ENCODE data around the gene SMIM23.
"Not testable (repeated sequence)": the region's sequence is repeated elsewhere in the genome, so short reads cannot be mapped to it uniquely, and the experiment has no call there.

Gene SMIM23

GRCh38 chr5:171757853-171758535 is 27.6 kb upstream of the SMIM23 start:
- no peak for DNase-seq (ENCODE audit: low spot score)
- Mint-ChIP-seq H3K9me3 (peaks cover 5% of the 10 kb centered on the region), H3K27me3 (ENCODE audit: low read depth) (no peaks in the 10 kb centered on the region), H3K4me1 (ENCODE audit: low read depth) (no peaks in the 10 kb centered on the region), H3K36me3 (ENCODE audit: low read depth) (no peaks in the 10 kb centered on the region), H3K27ac (no peak overlapping the region), H3K4me3 (no peak overlapping the region)

- H3K4me1 Mint-ChIP-seq (ENCODE audit: low read depth) = no peaks in the 10 kb centered on the region
These were observed 25.8 kb upstream of the SMIM23 start for GRCh38 chr5:171759777-171760176.

GRCh38 chr5:171762021-171762608 is 23.5 kb upstream of the SMIM23 start:
- Mint-ChIP-seq H3K4me1 (ENCODE audit: low read depth) (no peaks in the 10 kb centered on the region), H3K27me3 (ENCODE audit: low read depth) (peaks cover 5% of the 10 kb centered on the region), H3K36me3 (ENCODE audit: low read depth) (no peaks in the 10 kb centered on the region), H3K4me3 (no peak overlapping the region), H3K9me3 (peaks cover 6% of the 10 kb centered on the region), H3K27ac (no peak overlapping the region)
- no peak for DNase-seq (ENCODE audit: low spot score)

More at GRCh38 chr5:171759777-171760176, 25.8 kb upstream of the SMIM23 start:
- H3K9me3 Mint-ChIP-seq = peaks cover 5% of the 10 kb centered on the region
- H3K27me3 Mint-ChIP-seq (ENCODE audit: low read depth) = peaks cover 1% of the 10 kb centered on the region
- no peak for DNase-seq (ENCODE audit: low spot score)
- no peak overlapping the region for H3K27ac Mint-ChIP-seq
- H3K36me3 Mint-ChIP-seq (ENCODE audit: low read depth) = no peaks in the 10 kb centered on the region
- H3K4me3 Mint-ChIP-seq = no peak overlapping the region

- Mint-ChIP-seq H3K4me1 (ENCODE audit: low read depth) (no peaks in the 10 kb centered on the region), H3K27ac (no peak overlapping the region), H3K27me3 (ENCODE audit: low read depth) (peaks cover 5% of the 10 kb centered on the region), H3K9me3 (peaks cover 13% of the 10 kb centered on the region), H3K36me3 (ENCODE audit: low read depth) (no peaks in the 10 kb centered on the region), H3K4me3 (no peak overlapping the region)
- DNase-seq (ENCODE audit: low spot score) = no peak
These were observed 22.7 kb upstream of the SMIM23 start for GRCh38 chr5:171762903-171763302.

- no peak overlapping the region for H3K27ac Mint-ChIP-seq
- H3K4me1 Mint-ChIP-seq (ENCODE audit: low read depth) = no peaks in the 10 kb centered on the region
- no peaks in the 10 kb centered on the region for H3K36me3 Mint-ChIP-seq (ENCODE audit: low read depth)
- H3K27me3 Mint-ChIP-seq (ENCODE audit: low read depth) = peaks cover 10% of the 10 kb centered on the region
- no peak overlapping the region for H3K4me3 Mint-ChIP-seq
- DNase-seq (ENCODE audit: low spot score) = no peak
- peaks cover 13% of the 10 kb centered on the region for H3K9me3 Mint-ChIP-seq
These were observed 21.4 kb upstream of the SMIM23 start for GRCh38 chr5:171764265-171764664.

GRCh38 chr5:171766875-171767274 is 18.7 kb upstream of the SMIM23 start:
- Mint-ChIP-seq H3K27ac (no peak overlapping the region), H3K36me3 (ENCODE audit: low read depth) (no peaks in the 10 kb centered on the region), H3K4me3 (no peak overlapping the region), H3K4me1 (ENCODE audit: low read depth) (no peaks in the 10 kb centered on the region), H3K9me3 (peaks cover 9% of the 10 kb centered on the region), H3K27me3 (ENCODE audit: low read depth) (peaks cover 10% of the 10 kb centered on the region)
- DNase-seq (ENCODE audit: low spot score) = no peak

GRCh38 chr5:171770153-171770552 is 15.5 kb upstream of the SMIM23 start:
- H3K36me3 Mint-ChIP-seq (ENCODE audit: low read depth) = no peaks in the 10 kb centered on the region
- H3K4me3 Mint-ChIP-seq = no peak overlapping the region
- DNase-seq (ENCODE audit: low spot score) = no peak
- peaks cover 9% of the 10 kb centered on the region for H3K9me3 Mint-ChIP-seq
- H3K4me1 Mint-ChIP-seq (ENCODE audit: low read depth) = no peaks in the 10 kb centered on the region
- no peak overlapping the region for H3K27ac Mint-ChIP-seq
- H3K27me3 Mint-ChIP-seq (ENCODE audit: low read depth) = peaks cover 5% of the 10 kb centered on the region

- Mint-ChIP-seq H3K4me1 (ENCODE audit: low read depth) (no peaks in the 10 kb centered on the region), H3K27ac (no peak overlapping the region), H3K4me3 (no peak overlapping the region), H3K27me3 (ENCODE audit: low read depth) (peaks cover 5% of the 10 kb centered on the region), H3K36me3 (ENCODE audit: low read depth) (no peaks in the 10 kb centered on the region), H3K9me3 (peaks cover 9% of the 10 kb centered on the region)
- no peak for DNase-seq (ENCODE audit: low spot score)
These were observed 13.8 kb upstream of the SMIM23 start for GRCh38 chr5:171771856-171772255.

- DNase-seq (ENCODE audit: low spot score) = no peak
- Mint-ChIP-seq H3K27me3 (ENCODE audit: low read depth) (peaks cover 5% of the 10 kb centered on the region), H3K27ac (no peak overlapping the region), H3K36me3 (ENCODE audit: low read depth) (no peaks in the 10 kb centered on the region), H3K9me3 (no peaks in the 10 kb centered on the region), H3K4me1 (ENCODE audit: low read depth) (no peaks in the 10 kb centered on the region), H3K4me3 (no peak overlapping the region)
These were observed 12.5 kb upstream of the SMIM23 start for GRCh38 chr5:171773106-171773505.

GRCh38 chr5:171774418-171774817 is 11.2 kb upstream of the SMIM23 start:
- no peak for DNase-seq (ENCODE audit: low spot score)
- Mint-ChIP-seq H3K27me3 (ENCODE audit: low read depth) (no peaks in the 10 kb centered on the region), H3K36me3 (ENCODE audit: low read depth) (no peaks in the 10 kb centered on the region), H3K4me3 (no peak overlapping the region), H3K4me1 (ENCODE audit: low read depth) (no peaks in the 10 kb centered on the region), H3K27ac (no peak overlapping the region), H3K9me3 (no peaks in the 10 kb centered on the region)

GRCh38 chr5:171776213-171776612 is 9.4 kb upstream of the SMIM23 start:
- no peak overlapping the region for H3K27ac Mint-ChIP-seq
- H3K9me3 Mint-ChIP-seq = no peaks in the 10 kb centered on the region
- H3K36me3 Mint-ChIP-seq (ENCODE audit: low read depth) = no peaks in the 10 kb centered on the region
- no peaks in the 10 kb centered on the region for H3K27me3 Mint-ChIP-seq (ENCODE audit: low read depth)
- no peak for DNase-seq (ENCODE audit: low spot score)
- H3K4me1 Mint-ChIP-seq (ENCODE audit: low read depth) = no peaks in the 10 kb centered on the region
- H3K4me3 Mint-ChIP-seq = no peak overlapping the region

GRCh38 chr5:171776770-171777759 is 8.6 kb upstream of the SMIM23 start:
- H3K27ac Mint-ChIP-seq = no peak overlapping the region
- no peak for DNase-seq (ENCODE audit: low spot score)
- H3K27me3 Mint-ChIP-seq (ENCODE audit: low read depth) = peaks cover 2% of the 10 kb centered on the region
- H3K4me1 Mint-ChIP-seq (ENCODE audit: low read depth) = no peaks in the 10 kb centered on the region
- H3K4me3 Mint-ChIP-seq = no peak overlapping the region
- no peaks in the 10 kb centered on the region for H3K36me3 Mint-ChIP-seq (ENCODE audit: low read depth)
- no peaks in the 10 kb centered on the region for H3K9me3 Mint-ChIP-seq

- not testable (repeated sequence) for H3K9me3 Mint-ChIP-seq; H3K4me1 Mint-ChIP-seq (ENCODE audit: low read depth); DNase-seq (ENCODE audit: low spot score); H3K27me3 Mint-ChIP-seq (ENCODE audit: low read depth); H3K36me3 Mint-ChIP-seq (ENCODE audit: low read depth); H3K4me3 Mint-ChIP-seq; H3K27ac Mint-ChIP-seq
These were observed 3.9 kb upstream of the SMIM23 start for GRCh38 chr5:171781744-171782143.

- H3K4me1 Mint-ChIP-seq (ENCODE audit: low read depth) = no peaks in the 10 kb centered on the region
These were observed 3.2 kb upstream of the SMIM23 start for GRCh38 chr5:171782332-171782966.

More at GRCh38 chr5:171782332-171782966, 3.2 kb upstream of the SMIM23 start:
- Mint-ChIP-seq H3K9me3 (no peaks in the 10 kb centered on the region), H3K27me3 (ENCODE audit: low read depth) (peaks cover 6% of the 10 kb centered on the region), H3K27ac (no peak overlapping the region), H3K36me3 (ENCODE audit: low read depth) (no peaks in the 10 kb centered on the region), H3K4me3 (no peak overlapping the region)
- DNase-seq (ENCODE audit: low spot score) = no peak
